Ascending aorta (tissue), 2 donors: Measurements from ENCODE around the gene IFRD1. TPM values are rescaled to one million over a fixed set of nuclear protein-coding genes. Genes with fewer than 3 reads are reported as not detected.

ENCODE experiments used
- DNase-seq, 2 donors: peaks; one replicate each; pipeline ENCODE4 v3.0.0-alpha.2; 2019; ENCODE audit warnings: low spot score in 2 of 2
- H3K27ac ChIP-seq, 2 donors: fragments of 200-600 bp; sonication (generic); one replicate each; pipeline ENCODE4 v1.5.1; 2016 to 2017; ENCODE audit warnings: mild to moderate bottlenecking in 1 of 2
- H3K27me3 ChIP-seq: fragments of 200-600 bp; sonication (generic); one replicate; pipeline ENCODE4 v1.5.1; 2017
- H3K36me3 ChIP-seq, 2 donors: fragments of 200-600 bp; sonication (generic); one replicate each; pipeline ENCODE4 v1.5.1; 2016
- H3K4me1 ChIP-seq, 2 donors: fragments of 200-600 bp; sonication (generic); one replicate each; pipeline ENCODE4 v1.5.1; 2016 to 2017; ENCODE audit warnings: mild to moderate bottlenecking in 1 of 2
- H3K4me3 ChIP-seq, 2 donors: fragments of 200-600 bp; sonication (generic); one replicate each; pipeline ENCODE4 v1.5.1; 2016 to 2017; ENCODE audit warnings: mild to moderate bottlenecking in 1 of 2
- H3K9me3 ChIP-seq, 2 donors: fragments of 200-600 bp; sonication (generic); one replicate each; pipeline ENCODE4 v1.5.1; 2016
- intact Hi-C: fragments of 100-400 bp; cut with DNase I; formaldehyde crosslinking; loops from one replicate; pipeline ENCODE4 v1.15.1; 2023
- total RNA-seq: library from RNA; depleted of rRNA; stranded (reverse); fragments of >200 nt; gene quantifications from one replicate; pipeline ENCODE4 v1.1.0, GENCODE V29; 2016
- TF ChIP-seq, protein P1 (sequence below), 3 experiments: fragments of 200-600 bp in 2 of 3; fragments of 450-650 bp in 1 of 3; sonication (generic) in 2 of 3; IDR thresholded peaks; one replicate each; pipeline ENCODE4 v1.5.1; 2016 to 2019; ENCODE audit warnings: antibody characterized with exemption in 3 of 3, mild to moderate bottlenecking in 1 of 3, moderate library complexity in 1 of 3

Gene IFRD1
- total RNA-seq, 1 donor from 2014 or later = 35.1 TPM

DNA sequence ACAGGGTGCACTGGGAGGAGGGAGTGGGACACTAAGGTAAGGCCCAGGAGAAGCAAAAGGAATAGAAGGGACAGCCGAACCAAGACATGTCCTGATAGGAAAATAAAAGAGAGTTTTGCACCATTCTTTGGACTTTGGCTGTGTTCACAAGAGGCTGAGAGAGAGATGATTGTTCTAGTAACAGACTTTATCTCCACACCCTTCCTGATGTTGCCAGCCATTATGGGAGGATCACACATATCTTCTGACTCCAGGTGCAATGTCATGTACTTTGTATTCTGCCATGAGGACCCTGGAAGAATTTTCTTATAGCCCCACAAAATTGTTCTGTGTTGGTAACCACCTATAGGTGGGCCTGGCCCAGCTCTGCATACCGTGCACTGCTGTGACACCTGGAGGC is 41.9 kb downstream of the IFRD1 start:
- Histone ChIP-seq H3K27me3 (no peaks in the 10 kb centered on the region), H3K9me3 (no peaks in the 10 kb centered on the region), H3K27ac (no peak overlapping the region), H3K4me1 (no peaks in the 10 kb centered on the region), H3K36me3 (peaks cover 0 to 4% of the 10 kb centered on the region in 2 donors), H3K4me3 (no peak overlapping the region)
- TF ChIP-seq, protein P1, sequence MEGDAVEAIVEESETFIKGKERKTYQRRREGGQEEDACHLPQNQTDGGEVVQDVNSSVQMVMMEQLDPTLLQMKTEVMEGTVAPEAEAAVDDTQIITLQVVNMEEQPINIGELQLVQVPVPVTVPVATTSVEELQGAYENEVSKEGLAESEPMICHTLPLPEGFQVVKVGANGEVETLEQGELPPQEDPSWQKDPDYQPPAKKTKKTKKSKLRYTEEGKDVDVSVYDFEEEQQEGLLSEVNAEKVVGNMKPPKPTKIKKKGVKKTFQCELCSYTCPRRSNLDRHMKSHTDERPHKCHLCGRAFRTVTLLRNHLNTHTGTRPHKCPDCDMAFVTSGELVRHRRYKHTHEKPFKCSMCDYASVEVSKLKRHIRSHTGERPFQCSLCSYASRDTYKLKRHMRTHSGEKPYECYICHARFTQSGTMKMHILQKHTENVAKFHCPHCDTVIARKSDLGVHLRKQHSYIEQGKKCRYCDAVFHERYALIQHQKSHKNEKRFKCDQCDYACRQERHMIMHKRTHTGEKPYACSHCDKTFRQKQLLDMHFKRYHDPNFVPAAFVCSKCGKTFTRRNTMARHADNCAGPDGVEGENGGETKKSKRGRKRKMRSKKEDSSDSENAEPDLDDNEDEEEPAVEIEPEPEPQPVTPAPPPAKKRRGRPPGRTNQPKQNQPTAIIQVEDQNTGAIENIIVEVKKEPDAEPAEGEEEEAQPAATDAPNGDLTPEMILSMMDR (IDR thresholded peaks at IDR 0.05) = no peak
- DNase-seq = no peak
- intact Hi-C loops = no loop called here

DNA sequence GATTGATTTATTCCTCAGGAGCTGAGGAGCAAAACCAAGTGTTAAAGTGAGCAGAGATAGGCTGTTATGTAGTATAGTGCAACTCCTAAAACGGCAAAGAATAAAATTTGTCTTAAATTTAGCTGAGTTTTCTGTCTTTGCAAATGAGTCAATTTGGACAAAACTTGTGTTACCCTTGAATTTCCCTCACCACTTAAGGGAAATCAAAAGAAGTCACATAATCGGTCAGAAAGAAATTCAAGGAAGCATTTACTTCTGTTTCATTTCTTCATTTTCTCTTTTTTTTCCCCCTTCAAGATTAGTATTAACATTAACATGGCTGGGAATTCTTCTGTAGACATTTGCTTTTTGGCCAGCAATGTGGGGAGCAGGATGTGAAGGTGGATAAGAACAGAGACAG is 44.4 kb downstream of the IFRD1 start:
- Histone ChIP-seq H3K36me3 (peaks cover 0 to 4% of the 10 kb centered on the region in 2 donors), H3K9me3 (no peaks in the 10 kb centered on the region), H3K4me3 (no peak overlapping the region), H3K27me3 (no peaks in the 10 kb centered on the region), H3K27ac (no peak overlapping the region), H3K4me1 (no peaks in the 10 kb centered on the region)
- intact Hi-C loops = loop anchor here (5.0 kb wide), 3 partner anchors 102 to 752 kb away; partner anchors contain the start of genes DOCK4 and ZNF277
- no peak for DNase-seq
- TF ChIP-seq, protein P1 (IDR thresholded peaks at IDR 0.05) = no peak

DNA sequence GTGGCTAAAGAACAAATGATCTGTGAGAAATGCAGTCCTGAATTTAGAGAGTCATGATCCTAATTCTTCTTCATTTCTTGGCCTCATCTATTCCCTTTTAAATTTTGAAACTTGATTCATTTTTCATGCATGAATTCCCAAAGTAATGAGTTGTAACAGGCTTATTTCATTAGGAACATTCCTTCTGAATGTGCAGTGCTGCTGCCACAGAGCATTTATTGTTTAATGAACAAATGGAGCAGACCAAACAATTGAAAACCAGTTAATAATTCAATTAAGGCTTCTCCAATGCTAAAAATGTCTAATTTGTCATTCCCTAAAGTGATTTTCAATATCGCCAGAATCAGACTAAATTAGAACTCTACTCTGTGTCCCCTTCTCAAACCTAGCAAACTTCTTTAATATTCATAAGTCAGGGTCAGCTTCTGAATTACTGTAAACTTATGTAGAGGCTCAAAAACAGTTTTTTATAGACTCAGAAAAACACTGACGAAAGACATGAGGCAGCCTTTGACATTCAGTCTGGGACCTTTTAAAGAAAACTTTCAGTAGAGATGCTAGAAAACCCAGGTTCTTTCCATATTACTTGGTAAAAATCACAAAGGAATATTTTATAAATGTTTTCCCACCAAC is 45.0 kb downstream of the IFRD1 start:
- no peaks in the 10 kb centered on the region for H3K9me3 ChIP-seq
- no peak for DNase-seq
- TF ChIP-seq, protein P1 (IDR thresholded peaks at IDR 0.05) = no peak
- H3K4me1 ChIP-seq = no peaks in the 10 kb centered on the region
- H3K4me3 ChIP-seq = no peak overlapping the region
- intact Hi-C loops = loop anchor here (5.0 kb wide), 3 partner anchors 103 to 753 kb away; partner anchors contain the start of genes DOCK4 and ZNF277
- no peak overlapping the region for H3K27ac ChIP-seq
- no peaks in the 10 kb centered on the region for H3K27me3 ChIP-seq
- no peaks in the 10 kb centered on the region for H3K36me3 ChIP-seq

DNA sequence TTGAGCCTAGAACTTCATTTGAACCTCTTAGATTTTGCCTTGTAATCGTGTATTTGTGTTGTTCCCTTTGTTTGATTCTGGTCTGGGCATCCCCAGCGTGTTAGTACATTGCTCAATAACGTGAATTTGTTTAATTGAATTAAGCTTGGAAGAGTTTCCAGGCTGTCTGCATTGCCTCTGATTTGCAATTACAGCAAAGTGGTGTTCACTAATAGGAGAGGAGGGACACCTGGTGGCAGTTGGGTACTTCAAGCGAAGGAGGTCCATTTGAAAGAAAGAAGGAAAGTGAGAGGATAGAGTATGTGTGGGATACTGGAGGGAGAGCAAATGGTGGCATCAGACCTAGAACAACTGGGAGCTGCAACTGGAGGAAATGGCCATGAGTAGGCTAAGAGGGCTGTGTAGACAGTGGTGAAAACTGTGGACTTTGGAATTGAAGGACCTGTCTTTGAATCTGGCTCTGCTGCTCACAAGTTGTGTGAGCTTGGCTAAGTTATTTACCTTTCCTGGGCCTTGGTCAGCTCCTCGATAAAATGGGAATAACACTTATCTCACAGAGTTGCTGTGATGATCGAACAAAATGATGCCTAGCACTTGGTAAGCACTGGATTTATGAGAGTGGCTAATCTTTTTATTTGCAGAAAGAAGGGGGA is 45.7 kb downstream of the IFRD1 start:
- H3K4me1 ChIP-seq = no peaks in the 10 kb centered on the region
- TF ChIP-seq, protein P1 (IDR thresholded peaks at IDR 0.05) = peak; percentile 63 to 79 (median 68)
- H3K27ac ChIP-seq = no peak overlapping the region
- intact Hi-C loops = loop anchor here (5.0 kb wide), 3 partner anchors 104 to 754 kb away; partner anchors contain the start of genes DOCK4 and ZNF277
- no peaks in the 10 kb centered on the region for H3K36me3 ChIP-seq
- H3K27me3 ChIP-seq = no peaks in the 10 kb centered on the region
- no peaks in the 10 kb centered on the region for H3K9me3 ChIP-seq
- peak in 1 of 2 donors; percentile 74 for DNase-seq
- H3K4me3 ChIP-seq = no peak overlapping the region

DNA sequence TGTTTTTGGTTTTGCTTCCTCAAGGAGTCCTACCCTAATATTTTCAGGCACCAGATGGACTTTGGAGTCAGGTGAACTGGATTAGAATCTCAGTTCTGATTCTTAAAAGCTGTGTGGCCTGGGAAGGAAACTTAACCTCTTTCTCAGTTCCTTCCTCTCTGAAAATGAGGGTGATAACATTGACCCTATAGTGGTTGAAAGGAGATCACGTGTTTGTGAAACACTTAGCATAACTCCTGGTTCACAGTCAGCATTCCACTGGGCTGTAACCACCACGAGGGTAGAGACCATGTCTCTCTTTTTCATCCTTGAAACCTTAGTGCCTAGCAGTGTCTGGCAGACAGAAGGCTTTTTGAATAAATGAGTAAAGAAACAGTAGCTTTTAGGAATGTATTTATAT is 47.2 kb downstream of the IFRD1 start:
- intact Hi-C loops = loop anchor here (5.0 kb wide), 3 partner anchors 105 to 755 kb away; partner anchors contain the start of genes DOCK4 and ZNF277
- DNase-seq = no peak
- TF ChIP-seq, protein P1 (IDR thresholded peaks at IDR 0.05) = no peak
- H3K27ac ChIP-seq = no peak overlapping the region
- no peaks in the 10 kb centered on the region for H3K36me3 ChIP-seq
- H3K27me3 ChIP-seq = no peaks in the 10 kb centered on the region
- H3K4me1 ChIP-seq = no peaks in the 10 kb centered on the region
- H3K9me3 ChIP-seq = no peaks in the 10 kb centered on the region
- H3K4me3 ChIP-seq = no peak overlapping the region
